K562 (cell line): ENCODE results near the gene ANO6. TPM values are rescaled to one million over a fixed set of nuclear protein-coding genes. Genes with fewer than 3 reads are reported as not detected.

ENCODE experiments used
- ARID1B ChIP-seq: fragments of 450-650 bp; IDR thresholded peaks from 2 replicates; pipeline ENCODE4 v1.6.1; 2016; ENCODE audit warnings: antibody characterized with exemption, mild to moderate bottlenecking, inconsistent platforms
- ARNT ChIP-seq, 2 experiments: fragments of 450-650 bp; IDR thresholded peaks; 2 replicates each; pipeline ENCODE4 v1.6.1; 2016; ENCODE audit warnings: mild to moderate bottlenecking in 1 of 2
- DPF2 ChIP-seq: fragments of 450-650 bp; IDR thresholded peaks from 2 replicates; pipeline ENCODE4 v1.6.1; 2016
- FOSL1 ChIP-seq: fragments of 200-800 bp; sonication (Bioruptor generic); conservative IDR thresholded peaks from 2 replicates; pipeline ENCODE4 v1.6.1; 2016; ENCODE audit warnings: missing genetic modification characterization, missing compliant biosample characterization
- ILF3 ChIP-seq: fragments of 450-650 bp; IDR thresholded peaks from 2 replicates; pipeline ENCODE4 v1.6.1; 2018; ENCODE audit warnings: antibody characterized with exemption, mild to moderate bottlenecking, moderate library complexity, borderline replicate concordance
- JUN ChIP-seq, 2 experiments: sonication (generic) in 1 of 2; formaldehyde crosslinking in 1 of 2; IDR thresholded peaks; 2 replicates each; pipeline versions ENCODE4 v1.6.1 to v1.8.0; 2012 to 2022; ENCODE audit warnings: borderline replicate concordance in 2 of 2, mild to moderate bottlenecking in 2 of 2, improper control_type of control experiment in 1 of 2, low read depth in 1 of 2, low read length in 1 of 2, missing genetic modification reagents in 1 of 2
- JUND ChIP-seq, 2 experiments: IDR thresholded peaks; 2 replicates in 1 of 2; 3 replicates in 1 of 2; pipeline ENCODE4 v1.6.1; 2011; ENCODE audit warnings: borderline replicate concordance in 2 of 2, low read depth in 2 of 2, low read length in 2 of 2, improper control_type of control experiment in 1 of 2, missing biosample characterization in 1 of 2, missing genetic modification characterization in 1 of 2, missing genetic modification reagents in 1 of 2
- TSC22D4 ChIP-seq: fragments of 450-650 bp; IDR thresholded peaks from 2 replicates; pipeline ENCODE4 v1.6.1; 2016; ENCODE audit warnings: missing genetic modification characterization, missing biosample characterization, control low read depth
- ZFP30 ChIP-seq: fragments of 250-450 bp; sonication (Bioruptor Pico); IDR thresholded peaks from 2 replicates; pipeline ENCODE4 v1.8.0; 2022; ENCODE audit warnings: moderate library complexity, mild to moderate bottlenecking, inconsistent platforms, borderline replicate concordance
- polyA plus RNA-seq, 8 experiments: library from polyadenylated mRNA; depleted of rRNA in 4 of 8; stranded (reverse) in 5 of 8; unstranded in 3 of 8; fragments of >200 nt; fragmentation: Nextera tagmentation in 2 of 8; fragmentation: Illumina TruSeq in 1 of 8; extraction: Ambion mirVana in 2 of 8; extraction: Trizol in 1 of 8; gene quantifications; 2 replicates each; pipeline versions ENCODE4 v1.2.1 to v1.2.3, GENCODE V29; 2011 to 2014; ENCODE audit warnings: inconsistent platforms in 1 of 8, missing spikeins in 1 of 8
- total RNA-seq, 7 experiments: library from RNA; depleted of rRNA in 6 of 7; stranded (reverse); fragments of >200 nt in 6 of 7; fragmentation: Illumina TruSeq in 2 of 7; extraction: Trizol in 2 of 7; gene quantifications; 2 replicates each; pipeline versions ENCODE4 v1.2.1 to v1.2.3, GENCODE V29; 2011 to 2021; ENCODE audit warnings: low replicate concordance in 1 of 7

ANO6 gene
- total and polyA plus RNA-seq, 9 of the 15 experiments (the other 6 are each of a cell fraction or from before 2014, with no cell fraction given): 3.5 to 24.7 (median 20.3) TPM

DNA sequence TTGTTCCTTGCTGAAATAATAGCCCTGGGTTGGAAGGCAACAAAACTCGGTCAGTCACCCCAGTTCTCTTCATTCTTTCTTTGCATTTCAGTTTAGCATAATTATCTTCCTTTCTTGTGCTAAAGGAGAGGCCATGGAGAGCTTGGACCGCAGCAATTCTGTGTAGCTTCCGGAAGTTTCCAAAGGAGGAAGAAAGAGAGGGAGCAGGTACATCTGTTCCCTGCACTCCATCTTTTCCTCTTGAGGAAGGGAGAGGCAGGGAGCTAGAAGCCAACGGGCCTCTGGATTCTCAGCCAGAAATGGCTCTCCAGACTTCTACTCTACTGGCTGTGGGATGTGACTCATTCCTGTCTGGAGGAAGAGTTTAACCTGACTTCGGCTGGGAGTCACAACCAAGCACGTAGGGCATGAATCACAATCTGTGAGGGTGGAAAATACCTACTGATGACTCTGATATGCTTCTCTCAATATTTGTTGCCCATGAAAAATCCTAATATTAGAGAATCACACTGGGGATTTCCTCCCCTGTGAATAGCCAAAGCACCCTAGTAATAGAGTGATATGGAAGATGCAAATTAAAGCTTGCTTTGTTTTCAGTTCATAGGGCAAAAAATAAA, 17.0 kb downstream of the ANO6 start (continued):
- no peak for TF ChIP-seq ILF3
- peak in 1 of 2 experiments; percentile 75; a peak in 1 of 4 replicates for TF ChIP-seq ARNT (IDR thresholded peaks at IDR 0.05)
- no peak for TF ChIP-seq ZFP30
- peak; percentile 94 for TF ChIP-seq FOSL1
- peak; percentile 61; the same call in 1 of the 2 replicates for TF ChIP-seq ARID1B
- peak; percentile 65; the same call in 1 of the 2 replicates for TF ChIP-seq DPF2
- TF ChIP-seq JUND (IDR thresholded peaks at IDR 0.05; ENCODE audit: borderline replicate concordance, low read depth, low read length): peak; percentile 79
- TF ChIP-seq JUND (tag; IDR thresholded peaks at IDR 0.05; ENCODE audit: borderline replicate concordance, low read depth, low read length): peak; percentile 77; the same call in 2 of the 3 replicates
- TF ChIP-seq JUN (IDR thresholded peaks at IDR 0.05; ENCODE audit: borderline replicate concordance, low read depth, low read length): peak; percentile 84
- TF ChIP-seq JUN (CRISPR knock-in tag; IDR thresholded peaks at IDR 0.05; ENCODE audit: borderline replicate concordance): no peak
- no peak for TF ChIP-seq TSC22D4 (tag)
- TF ChIP-seq, all 486 proteins: peak for 13
